ENCODE measurements around the gene PDE10A.

Gene PDE10A

GRCh38 chr6:165662749-165663376 is at the start of gene PDE10A:
Gene PDE10A (minus strand): TSS chr6:165663241. CDS start chr6:165662811, 430 bp downstream.
- no peak within 1 kb of the TSS for H3K27ac Mint-ChIP-seq
- H3K27me3 Mint-ChIP-seq = peaks cover 35% of the 10 kb centered on the region
- H3K36me3 Mint-ChIP-seq = no peaks in the 10 kb centered on the region
- peaks cover 13% of the 10 kb centered on the region for H3K4me1 Mint-ChIP-seq (ENCODE audit: low read depth)
- peak within 1 kb of the TSS; percentile 63 for H3K4me3 Mint-ChIP-seq
- H3K9me3 Mint-ChIP-seq (ENCODE audit: low read depth) = no peaks in the 10 kb centered on the region

- no peak overlapping the region for H3K4me3 Mint-ChIP-seq
- no peaks in the 10 kb centered on the region for H3K27me3 Mint-ChIP-seq
- no peak overlapping the region for H3K27ac Mint-ChIP-seq
- H3K36me3 Mint-ChIP-seq = no peaks in the 10 kb centered on the region
- H3K4me1 Mint-ChIP-seq (ENCODE audit: low read depth) = no peaks in the 10 kb centered on the region
- H3K9me3 Mint-ChIP-seq (ENCODE audit: low read depth) = no peaks in the 10 kb centered on the region
Observed at GRCh38 chr6:165708985-165709576, 46.0 kb upstream of the PDE10A start.

DNA sequence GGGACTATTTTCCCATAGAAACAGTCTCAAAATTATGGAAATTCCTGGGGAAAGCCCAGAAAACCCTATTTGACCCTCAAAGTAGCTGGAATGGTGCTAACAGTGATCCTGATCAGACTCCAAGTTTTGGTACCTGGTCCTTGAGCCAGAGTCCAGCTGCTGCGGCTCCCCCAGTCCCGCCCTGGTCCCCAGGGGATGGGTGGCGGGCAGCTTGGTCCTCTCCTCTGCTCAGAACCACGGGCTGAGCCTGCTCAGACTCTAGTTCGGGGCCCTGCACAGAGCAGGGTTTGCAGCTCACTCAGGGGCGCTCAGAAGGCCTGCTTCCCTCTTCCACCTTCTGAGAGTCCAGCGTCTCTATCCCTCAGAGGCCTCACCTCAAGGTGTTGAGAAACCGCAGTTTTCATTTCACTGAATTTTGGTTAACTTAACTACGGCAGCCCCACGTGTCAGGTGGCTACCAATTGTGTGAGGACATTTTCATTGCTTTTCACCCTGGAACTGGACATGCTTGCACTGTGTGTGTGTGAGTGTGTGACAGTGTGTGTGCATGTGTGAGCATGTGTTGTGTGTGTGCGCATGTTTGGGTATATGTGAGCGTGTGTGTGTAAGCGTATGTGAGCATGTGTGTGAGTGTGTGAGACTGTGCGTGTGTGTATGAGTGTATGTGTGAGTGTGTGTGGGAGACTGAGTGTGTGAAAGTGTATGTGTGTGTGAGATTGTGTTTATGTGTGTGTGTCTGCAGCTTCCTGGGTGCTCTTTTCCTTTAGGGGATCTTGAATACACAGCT is 44.2 kb upstream of the PDE10A start:
- Mint-ChIP-seq H3K27ac (no peak overlapping the region), H3K36me3 (no peaks in the 10 kb centered on the region), H3K4me3 (no peak overlapping the region), H3K4me1 (ENCODE audit: low read depth) (no peaks in the 10 kb centered on the region), H3K27me3 (no peaks in the 10 kb centered on the region), H3K9me3 (ENCODE audit: low read depth) (no peaks in the 10 kb centered on the region)

DNA sequence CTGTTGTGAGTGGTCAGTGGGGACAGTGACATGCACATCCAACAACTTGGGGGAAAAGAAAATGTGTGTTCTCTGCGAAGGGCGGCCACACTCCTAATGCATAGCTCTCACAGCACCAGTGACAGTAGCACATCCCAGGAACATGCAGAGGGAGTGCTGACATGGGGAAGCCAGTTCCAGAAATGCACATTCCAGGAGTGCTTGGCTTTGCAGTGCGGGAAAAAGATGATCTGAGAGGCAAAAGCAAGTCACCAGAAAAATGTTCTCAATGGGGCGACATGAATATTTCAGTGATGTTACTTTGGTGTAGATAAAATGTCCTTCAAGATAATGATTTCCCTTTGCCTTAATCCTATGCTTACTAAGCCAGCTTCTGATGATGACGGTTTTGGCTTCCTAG is 42.9 kb upstream of the PDE10A start:
- no peak overlapping the region for H3K27ac Mint-ChIP-seq
- H3K27me3 Mint-ChIP-seq = no peaks in the 10 kb centered on the region
- H3K4me1 Mint-ChIP-seq (ENCODE audit: low read depth) = no peaks in the 10 kb centered on the region
- no peaks in the 10 kb centered on the region for H3K36me3 Mint-ChIP-seq
- H3K4me3 Mint-ChIP-seq = no peak overlapping the region
- H3K9me3 Mint-ChIP-seq (ENCODE audit: low read depth) = no peaks in the 10 kb centered on the region

GRCh38 chr6:165704045-165704748 is 41.2 kb upstream of the PDE10A start:
- Mint-ChIP-seq H3K36me3 (no peaks in the 10 kb centered on the region), H3K27me3 (no peaks in the 10 kb centered on the region), H3K4me3 (no peak overlapping the region), H3K27ac (no peak overlapping the region), H3K9me3 (ENCODE audit: low read depth) (peaks cover 2% of the 10 kb centered on the region), H3K4me1 (ENCODE audit: low read depth) (no peaks in the 10 kb centered on the region)

DNA sequence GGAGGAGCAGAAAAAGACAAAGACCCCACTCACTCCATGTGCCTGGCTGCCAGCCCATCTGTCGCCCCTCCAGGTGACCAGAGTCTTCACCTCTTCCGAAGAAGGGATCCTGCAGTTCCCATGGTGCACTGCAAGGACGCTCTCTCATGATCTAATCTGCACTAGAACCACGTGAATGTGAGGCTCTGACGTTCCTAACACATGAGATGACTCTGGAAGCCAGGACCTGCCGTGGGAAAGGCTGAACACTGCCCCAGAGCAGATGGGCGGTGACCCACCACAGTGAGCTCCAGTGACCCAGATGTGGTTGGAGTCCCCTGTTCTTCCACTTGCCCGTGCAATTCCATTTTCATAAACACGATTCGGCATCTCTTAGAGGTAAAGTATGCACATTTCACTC is 39.6 kb upstream of the PDE10A start:
- no peaks in the 10 kb centered on the region for H3K36me3 Mint-ChIP-seq

DNA sequence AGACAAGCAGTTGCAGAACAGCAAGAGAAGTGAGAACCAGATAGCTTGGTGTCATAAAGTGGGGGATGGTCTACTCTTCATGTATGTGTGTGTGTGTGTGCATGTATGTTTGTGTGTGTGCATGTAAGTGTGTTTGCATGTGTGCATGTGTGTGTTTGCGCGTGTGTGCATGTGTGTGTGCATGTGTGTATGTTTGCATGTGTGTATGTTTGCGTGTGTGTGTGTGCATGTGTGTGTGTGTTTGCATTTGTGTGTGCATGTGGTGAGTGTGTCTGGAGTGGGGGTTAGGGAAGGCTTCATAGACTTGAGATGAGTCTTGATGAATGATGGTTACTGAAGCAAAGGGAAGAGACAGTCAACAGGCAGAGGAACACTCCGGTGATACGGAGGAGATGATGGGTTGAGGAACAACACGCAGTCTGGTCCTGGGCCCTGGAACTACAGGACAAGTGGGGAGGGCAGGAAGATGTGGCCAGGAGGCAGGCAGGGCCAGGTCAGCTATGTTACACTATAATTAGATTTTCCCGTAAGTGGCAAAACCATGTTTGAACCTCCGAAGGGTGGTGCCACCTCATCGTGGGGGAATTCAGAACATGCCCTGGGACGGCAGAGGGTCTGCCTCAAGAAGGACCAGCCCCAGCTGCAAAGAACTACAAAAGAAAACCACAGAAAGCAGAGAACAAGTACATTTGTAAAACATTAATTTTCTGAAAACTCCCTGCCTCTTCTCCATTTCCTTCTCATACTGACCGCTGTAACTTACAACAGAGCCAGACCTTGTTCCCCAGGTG is 38.7 kb upstream of the PDE10A start:
- no peak overlapping the region for H3K27ac Mint-ChIP-seq
- no peaks in the 10 kb centered on the region for H3K27me3 Mint-ChIP-seq
- H3K4me3 Mint-ChIP-seq = no peak overlapping the region
- H3K4me1 Mint-ChIP-seq (ENCODE audit: low read depth) = no peaks in the 10 kb centered on the region
- H3K36me3 Mint-ChIP-seq = no peaks in the 10 kb centered on the region
- peaks cover 10% of the 10 kb centered on the region for H3K9me3 Mint-ChIP-seq (ENCODE audit: low read depth)

More for the DNA sequence above, 39.6 kb upstream of the PDE10A start:
- peaks cover 7% of the 10 kb centered on the region for H3K9me3 Mint-ChIP-seq (ENCODE audit: low read depth)
- H3K4me3 Mint-ChIP-seq = no peak overlapping the region
- no peaks in the 10 kb centered on the region for H3K27me3 Mint-ChIP-seq
- no peak overlapping the region for H3K27ac Mint-ChIP-seq
- H3K4me1 Mint-ChIP-seq (ENCODE audit: low read depth) = no peaks in the 10 kb centered on the region

DNA sequence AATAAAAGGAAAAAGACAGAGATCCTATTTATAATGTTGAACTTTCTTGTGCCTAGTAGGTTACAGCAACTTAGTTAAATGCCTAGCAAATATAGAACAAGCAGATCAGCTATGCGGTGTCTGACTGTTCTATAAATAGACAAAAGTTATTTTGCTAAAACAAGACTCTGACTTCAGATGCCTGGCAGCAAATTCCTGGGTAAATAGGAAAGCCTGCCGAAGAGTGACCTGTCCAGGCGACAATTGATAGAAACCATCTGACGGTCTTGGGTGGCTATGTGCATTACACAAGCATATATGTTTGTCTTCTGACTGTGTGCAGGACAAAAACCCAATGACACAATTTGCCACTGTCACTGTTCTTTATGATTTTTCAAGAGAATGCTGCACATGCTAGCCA is 38.0 kb upstream of the PDE10A start:
- Mint-ChIP-seq H3K4me3 (no peak overlapping the region), H3K36me3 (no peaks in the 10 kb centered on the region), H3K27me3 (no peaks in the 10 kb centered on the region), H3K27ac (no peak overlapping the region), H3K9me3 (ENCODE audit: low read depth) (peaks cover 10% of the 10 kb centered on the region), H3K4me1 (ENCODE audit: low read depth) (no peaks in the 10 kb centered on the region)

GRCh38 chr6:165698868-165699267 is 35.8 kb upstream of the PDE10A start:
- Mint-ChIP-seq H3K27ac (no peak overlapping the region), H3K27me3 (no peaks in the 10 kb centered on the region), H3K4me1 (ENCODE audit: low read depth) (no peaks in the 10 kb centered on the region), H3K36me3 (no peaks in the 10 kb centered on the region), H3K9me3 (ENCODE audit: low read depth) (peaks cover 10% of the 10 kb centered on the region), H3K4me3 (no peak overlapping the region)

GRCh38 chr6:165697171-165697570 is 34.1 kb upstream of the PDE10A start:
- H3K36me3 Mint-ChIP-seq = no peaks in the 10 kb centered on the region
- H3K27ac Mint-ChIP-seq = no peak overlapping the region

DNA sequence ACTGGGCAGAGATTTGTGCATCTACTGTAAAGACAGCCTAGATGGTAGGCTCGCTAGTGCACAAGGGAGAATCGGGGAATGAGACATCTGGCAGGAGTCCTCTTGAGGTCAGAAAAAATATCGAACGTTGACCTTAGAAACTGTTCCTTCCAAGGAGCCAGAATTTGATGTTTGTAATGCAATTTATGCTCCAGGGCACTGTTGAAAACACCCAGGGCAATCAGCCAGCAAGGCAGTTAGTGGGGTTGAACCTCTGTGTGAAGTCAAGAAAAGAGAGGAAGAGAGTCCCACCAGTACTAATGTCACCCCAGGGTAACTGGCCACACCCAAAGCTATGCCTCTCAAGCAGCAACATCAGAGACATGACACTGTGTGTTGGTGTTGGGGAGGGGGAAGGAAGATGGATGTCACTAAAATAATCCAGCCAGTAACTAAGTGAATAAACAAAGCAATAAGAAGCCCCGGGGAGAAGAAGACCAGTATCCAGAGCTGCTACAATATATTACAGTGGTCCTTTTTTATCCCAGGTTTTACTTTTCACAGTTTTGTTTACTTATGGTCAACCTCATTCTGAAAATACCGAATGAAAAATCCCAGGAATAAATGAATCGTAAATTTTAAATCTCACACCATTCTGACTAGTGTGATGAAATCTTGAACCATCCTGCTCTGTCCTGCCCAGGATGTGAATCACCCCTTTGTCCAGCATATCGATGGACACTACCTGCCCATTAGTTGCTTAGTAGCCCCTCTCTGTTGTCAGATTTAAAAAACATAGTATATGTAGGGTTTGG is 32.9 kb upstream of the PDE10A start:
- no peaks in the 10 kb centered on the region for H3K36me3 Mint-ChIP-seq
- H3K27ac Mint-ChIP-seq = no peak overlapping the region
- no peaks in the 10 kb centered on the region for H3K27me3 Mint-ChIP-seq
- H3K4me1 Mint-ChIP-seq (ENCODE audit: low read depth) = no peaks in the 10 kb centered on the region
- peaks cover 10% of the 10 kb centered on the region for H3K9me3 Mint-ChIP-seq (ENCODE audit: low read depth)
- no peak overlapping the region for H3K4me3 Mint-ChIP-seq

More at GRCh38 chr6:165697171-165697570, 34.1 kb upstream of the PDE10A start:
- Mint-ChIP-seq H3K27me3 (no peaks in the 10 kb centered on the region), H3K4me1 (ENCODE audit: low read depth) (no peaks in the 10 kb centered on the region), H3K4me3 (no peak overlapping the region), H3K9me3 (ENCODE audit: low read depth) (peaks cover 10% of the 10 kb centered on the region)

GRCh38 chr6:165694296-165694695 is 31.3 kb upstream of the PDE10A start:
- H3K4me1 Mint-ChIP-seq (ENCODE audit: low read depth) = no peaks in the 10 kb centered on the region
- H3K4me3 Mint-ChIP-seq = no peak overlapping the region

DNA sequence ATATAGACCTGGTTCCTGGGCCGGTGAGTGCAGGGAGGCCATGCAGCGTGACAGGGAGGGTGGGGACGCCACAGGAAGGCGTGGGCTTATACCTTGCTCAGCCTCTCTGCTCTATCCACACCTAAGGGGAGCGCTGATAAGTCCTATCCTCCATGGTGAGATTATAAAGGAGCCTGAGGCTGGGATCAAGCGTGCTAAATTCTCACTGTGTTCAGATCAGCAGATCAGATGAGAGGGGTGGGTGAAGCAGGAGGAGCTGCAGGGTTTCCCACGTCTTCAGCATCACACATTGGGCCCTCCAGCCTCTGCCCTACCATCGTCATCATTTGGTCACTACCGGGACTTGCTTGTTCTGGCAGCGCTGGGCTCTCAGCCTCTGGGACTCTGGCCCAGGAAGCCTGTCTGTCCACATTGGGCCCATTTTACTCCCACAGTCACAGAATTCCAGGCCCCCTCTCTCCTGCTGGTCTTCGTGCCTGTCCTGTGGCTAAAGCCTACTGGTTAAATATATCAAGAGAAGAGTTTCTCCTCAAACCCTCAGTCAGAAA is 29.1 kb upstream of the PDE10A start:
- no peak overlapping the region for H3K27ac Mint-ChIP-seq
- no peaks in the 10 kb centered on the region for H3K27me3 Mint-ChIP-seq
- no peak overlapping the region for H3K4me3 Mint-ChIP-seq
- H3K4me1 Mint-ChIP-seq (ENCODE audit: low read depth) = no peaks in the 10 kb centered on the region
- H3K36me3 Mint-ChIP-seq = no peaks in the 10 kb centered on the region
- H3K9me3 Mint-ChIP-seq (ENCODE audit: low read depth) = no peaks in the 10 kb centered on the region

More at GRCh38 chr6:165694296-165694695, 31.3 kb upstream of the PDE10A start:
- H3K27me3 Mint-ChIP-seq = no peaks in the 10 kb centered on the region
- no peak overlapping the region for H3K27ac Mint-ChIP-seq
- no peaks in the 10 kb centered on the region for H3K36me3 Mint-ChIP-seq
- H3K9me3 Mint-ChIP-seq (ENCODE audit: low read depth) = peaks cover 10% of the 10 kb centered on the region
